Right kidney (tissue), 1 donor: ENCODE results near the gene CNTFR.
A peak's percentile ranks its signal among the peaks of the same experiment; 100 is the strongest.

Source experiments
- DNase-seq: peaks from one replicate; pipeline ENCODE4 v3.0.0-alpha.2; 2016

CNTFR gene

GRCh38 chr9:34620061-34620994 is 30.8 kb upstream of the CNTFR start, which contains the start of gene DCTN3:
Gene DCTN3, minus strand, starts transcription at chr9:34620495. Its CDS starts 31 bp downstream, at chr9:34620464.
- peak; percentile 76 for DNase-seq

GRCh38 chr9:34615132-34615531 is 25.6 kb upstream of the CNTFR start:
- DNase-seq = no peak

- DNase-seq = peak; percentile 74
These were observed 23.4 kb upstream of the CNTFR start for GRCh38 chr9:34612788-34613390.

GRCh38 chr9:34611811-34612787 is 22.6 kb upstream of the CNTFR start, which contains the start of gene RPP25L:
Gene RPP25L, minus strand, starts transcription at chr9:34612097. Its CDS starts 801 bp downstream, at chr9:34611296.
- peak; percentile 89 for DNase-seq

GRCh38 chr9:34611251-34611810 is 21.8 kb upstream of the CNTFR start:
- peak; percentile 46 for DNase-seq

- no peak for DNase-seq
These were observed 21.1 kb upstream of the CNTFR start for GRCh38 chr9:34610434-34611206.

- DNase-seq = no peak
These were observed 17.8 kb upstream of the CNTFR start for GRCh38 chr9:34607331-34607730.

GRCh38 chr9:34606905-34607304 is 17.4 kb upstream of the CNTFR start:
- no peak for DNase-seq

- DNase-seq = no peak
These were observed 16.7 kb upstream of the CNTFR start for GRCh38 chr9:34606190-34606589.

- peak; percentile 46 for DNase-seq
These were observed 14.2 kb upstream of the CNTFR start for GRCh38 chr9:34603610-34604231.

- no peak for DNase-seq
These were observed 12.5 kb upstream of the CNTFR start for GRCh38 chr9:34601937-34602573.

GRCh38 chr9:34600908-34601307 is 11.4 kb upstream of the CNTFR start:
- no peak for DNase-seq

GRCh38 chr9:34599546-34599945 is 10.0 kb upstream of the CNTFR start:
- no peak for DNase-seq

- DNase-seq = no peak
These were observed 4.7 kb upstream of the CNTFR start for GRCh38 chr9:34594177-34594576.

- no peak for DNase-seq
These were observed 3.5 kb upstream of the CNTFR start for GRCh38 chr9:34592895-34593601.

- DNase-seq = no peak
These were observed 2.7 kb upstream of the CNTFR start for GRCh38 chr9:34591917-34592866.

GRCh38 chr9:34591248-34591916 is 1.9 kb upstream of the CNTFR start:
- DNase-seq = peak; percentile 86
